DOHH2 (cell line): Measurements from ENCODE around the gene SIK2.

Experiments
- CTCF ChIP-seq: fragments of 200-600 bp; sonication (generic); IDR thresholded peaks from one replicate; pipeline ENCODE4 v1.5.1; 2014; ENCODE audit warnings: antibody characterized with exemption, mild to moderate bottlenecking, low read depth, low read length; ENCODE audit not compliant: poor library complexity, severe bottlenecking
- EZH2phosphoT487 ChIP-seq: fragments of 200-600 bp; sonication (generic); IDR thresholded peaks from 2 replicates; pipeline ENCODE4 v1.6.1; 2017; ENCODE audit warnings: borderline replicate concordance, mild to moderate bottlenecking, antibody characterized with exemption, low read length, moderate library complexity, mixed read lengths

DNA sequence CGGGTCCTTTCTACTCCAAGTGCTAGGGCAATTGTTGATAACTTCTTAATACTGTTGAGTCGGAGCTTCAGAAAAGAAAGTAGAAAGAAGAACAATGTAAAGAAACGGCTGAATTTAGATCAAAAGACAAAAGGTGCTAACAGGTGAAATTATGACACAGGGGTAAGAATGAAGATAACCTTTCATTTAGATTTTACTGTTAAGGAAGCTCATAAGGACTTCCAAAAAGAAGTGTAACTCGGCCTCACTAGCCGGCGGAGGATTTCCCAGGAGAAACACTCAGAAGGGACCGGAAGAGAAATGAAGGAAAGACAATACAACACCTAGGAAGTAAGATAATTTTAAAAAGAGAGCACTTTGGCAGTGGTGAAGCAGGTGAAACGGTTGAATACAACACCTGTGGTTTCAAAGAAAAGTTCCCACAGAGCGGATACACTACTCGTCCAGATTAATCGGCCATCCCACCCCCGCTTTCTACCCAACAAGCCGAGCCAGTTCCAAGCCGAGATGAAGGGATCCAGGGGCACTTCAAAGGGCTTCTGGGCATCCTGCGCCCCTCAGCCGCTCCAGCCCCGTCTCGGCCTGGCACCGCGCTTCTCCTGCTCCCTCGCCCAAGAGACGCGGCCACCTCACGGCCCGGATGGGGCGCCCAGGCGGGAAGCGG is 163.2 kb downstream of the SIK2 start:
- TF ChIP-seq CTCF (no peak), EZH2phosphoT487 (no peak)
